ENCODE results near the gene SCGB3A2. TPM values are rescaled to one million over a fixed set of nuclear protein-coding genes. Genes with fewer than 3 reads are reported as not detected.
A peak's percentile ranks its signal among the peaks of the same experiment; 100 is the strongest.

Gene SCGB3A2
- total RNA-seq, 4 donors from 2014 or later: not detected

DNA sequence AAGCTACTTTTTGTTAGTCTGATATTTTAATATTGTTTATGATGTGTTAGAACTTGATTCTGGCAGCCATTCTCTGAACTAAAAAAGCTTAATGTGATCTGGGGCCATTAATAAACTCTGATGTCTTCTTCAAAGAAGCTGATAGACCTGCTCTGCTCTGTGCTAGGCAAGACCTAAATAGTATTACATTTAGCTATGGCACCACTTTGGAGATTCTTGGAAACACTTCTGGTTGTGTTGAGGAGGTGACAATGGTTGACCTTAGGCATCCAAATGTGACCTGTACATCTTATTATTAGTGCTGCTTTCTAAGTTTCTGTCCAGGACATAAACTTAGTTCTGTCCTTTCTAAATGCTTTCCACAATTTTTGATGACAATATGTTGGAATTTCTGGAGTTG lies 21.7 kb upstream of the SCGB3A2 start:
- H3K27ac ChIP-seq: no peak overlapping the region
- H3K27me3 ChIP-seq: no peaks in the 10 kb centered on the region
- H3K36me3 ChIP-seq: no peaks in the 10 kb centered on the region
- no peaks in the 10 kb centered on the region for H3K4me1 ChIP-seq
- no peak overlapping the region for H3K4me3 ChIP-seq
- no peaks in the 10 kb centered on the region for H3K9me3 ChIP-seq
- DNase-seq: no peak
- no peak for TF ChIP-seq POLR2A (IDR thresholded peaks at IDR 0.05)
- TF ChIP-seq, protein P1, sequence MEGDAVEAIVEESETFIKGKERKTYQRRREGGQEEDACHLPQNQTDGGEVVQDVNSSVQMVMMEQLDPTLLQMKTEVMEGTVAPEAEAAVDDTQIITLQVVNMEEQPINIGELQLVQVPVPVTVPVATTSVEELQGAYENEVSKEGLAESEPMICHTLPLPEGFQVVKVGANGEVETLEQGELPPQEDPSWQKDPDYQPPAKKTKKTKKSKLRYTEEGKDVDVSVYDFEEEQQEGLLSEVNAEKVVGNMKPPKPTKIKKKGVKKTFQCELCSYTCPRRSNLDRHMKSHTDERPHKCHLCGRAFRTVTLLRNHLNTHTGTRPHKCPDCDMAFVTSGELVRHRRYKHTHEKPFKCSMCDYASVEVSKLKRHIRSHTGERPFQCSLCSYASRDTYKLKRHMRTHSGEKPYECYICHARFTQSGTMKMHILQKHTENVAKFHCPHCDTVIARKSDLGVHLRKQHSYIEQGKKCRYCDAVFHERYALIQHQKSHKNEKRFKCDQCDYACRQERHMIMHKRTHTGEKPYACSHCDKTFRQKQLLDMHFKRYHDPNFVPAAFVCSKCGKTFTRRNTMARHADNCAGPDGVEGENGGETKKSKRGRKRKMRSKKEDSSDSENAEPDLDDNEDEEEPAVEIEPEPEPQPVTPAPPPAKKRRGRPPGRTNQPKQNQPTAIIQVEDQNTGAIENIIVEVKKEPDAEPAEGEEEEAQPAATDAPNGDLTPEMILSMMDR (IDR thresholded peaks at IDR 0.05): no peak

DNA sequence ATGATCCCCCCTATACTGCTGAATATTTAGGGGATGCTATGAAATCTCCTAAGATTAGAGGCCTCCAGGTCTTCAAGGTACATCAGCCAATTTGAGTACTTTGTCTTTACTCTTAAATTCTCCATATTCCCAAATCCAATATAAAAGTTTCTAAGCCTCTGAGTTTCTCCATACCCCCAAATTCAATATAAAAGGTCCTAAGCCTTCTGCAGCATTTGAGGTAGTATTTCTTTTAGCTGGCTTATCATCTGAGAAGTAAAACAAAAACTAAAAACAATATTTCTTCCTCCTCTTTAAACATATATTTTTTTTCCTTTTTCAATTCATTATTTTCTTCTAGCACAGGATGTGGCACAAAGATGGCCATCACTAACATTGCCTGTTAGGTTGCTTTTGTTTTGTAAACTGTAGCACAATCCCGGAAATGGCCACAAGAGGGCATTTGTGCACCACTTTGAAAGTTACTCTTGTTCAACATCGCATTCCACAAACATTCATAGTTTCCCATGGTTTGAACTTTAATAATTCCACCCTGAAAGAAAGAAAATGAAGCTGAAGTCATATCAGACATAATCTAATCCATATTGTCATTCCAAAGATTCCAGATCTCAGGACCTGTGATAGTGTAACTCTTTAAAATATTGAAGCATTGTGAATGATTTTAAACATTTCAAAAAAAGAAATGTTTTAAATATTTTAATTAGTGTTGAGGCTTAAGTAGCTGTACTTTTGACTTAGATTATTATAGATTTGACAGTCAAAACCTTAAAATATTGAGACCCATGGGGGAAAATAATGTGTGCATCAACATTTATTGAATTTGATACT lies 21.0 kb upstream of the SCGB3A2 start:
- no peaks in the 10 kb centered on the region for H3K36me3 ChIP-seq
- no peaks in the 10 kb centered on the region for H3K4me1 ChIP-seq
- H3K27ac ChIP-seq: no peak overlapping the region
- H3K9me3 ChIP-seq: no peaks in the 10 kb centered on the region
- H3K27me3 ChIP-seq: no peaks in the 10 kb centered on the region
- DNase-seq: peak in 2 of 3 donors; percentile 32 to 86
- H3K4me3 ChIP-seq: no peak overlapping the region
- TF ChIP-seq, protein P1 (IDR thresholded peaks at IDR 0.05): peak; percentile 30 to 83 (median 70)
- no peak for TF ChIP-seq POLR2A (IDR thresholded peaks at IDR 0.05)

DNA sequence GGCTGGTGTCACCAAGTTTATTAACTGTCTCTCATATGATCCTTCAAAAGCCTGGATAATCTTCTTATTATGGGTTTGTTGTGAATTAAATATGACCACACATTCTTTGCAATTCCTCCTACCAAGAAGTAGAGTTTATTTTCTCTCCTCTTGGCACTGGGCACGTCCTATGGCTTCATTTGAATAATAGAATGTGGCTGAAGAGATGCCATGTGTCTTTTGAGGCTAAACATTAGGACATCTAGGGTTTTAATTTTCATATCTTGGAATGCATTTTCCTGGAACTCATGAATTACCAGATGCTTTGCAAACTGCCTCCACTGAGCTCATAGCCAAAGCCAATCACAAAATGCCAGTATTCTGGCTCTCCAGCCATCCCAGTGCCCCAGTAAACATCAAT lies 19.9 kb upstream of the SCGB3A2 start:
- Histone ChIP-seq H3K36me3 (no peaks in the 10 kb centered on the region), H3K27ac (no peak overlapping the region), H3K4me1 (peaks cover 0 to under 1% (median 0%) of the 10 kb centered on the region in 4 donors), H3K27me3 (no peaks in the 10 kb centered on the region), H3K4me3 (no peak overlapping the region), H3K9me3 (no peaks in the 10 kb centered on the region)
- TF ChIP-seq POLR2A (IDR thresholded peaks at IDR 0.05): no peak
- TF ChIP-seq, protein P1 (IDR thresholded peaks at IDR 0.05): no peak
- no peak for DNase-seq

- TF ChIP-seq, protein P1 (IDR thresholded peaks at IDR 0.05): no peak
- TF ChIP-seq POLR2A (IDR thresholded peaks at IDR 0.05): no peak
- H3K27ac ChIP-seq: no peak overlapping the region
Observed at GRCh38 chr5:147859962-147860640, 18.4 kb upstream of the SCGB3A2 start.

DNA sequence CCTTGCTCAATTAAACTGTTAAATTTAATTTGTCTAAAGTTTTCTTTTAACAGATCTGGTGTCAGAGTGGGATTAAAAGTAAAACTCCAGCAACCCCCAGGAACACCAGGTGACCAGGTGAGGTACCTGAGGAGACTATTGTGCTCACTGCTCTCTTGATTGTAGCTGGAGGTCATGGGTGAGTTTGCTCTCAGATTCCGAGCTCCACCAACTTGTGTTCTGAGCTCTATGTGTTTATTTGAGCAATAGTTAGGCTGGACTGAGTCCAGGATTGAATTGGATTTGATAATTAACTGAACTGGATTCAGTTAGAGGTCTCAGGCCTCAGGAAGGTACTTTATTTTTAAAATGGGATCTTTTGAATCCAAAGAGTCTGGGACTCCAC lies 17.9 kb upstream of the SCGB3A2 start:
- H3K36me3 ChIP-seq: no peaks in the 10 kb centered on the region
- H3K27me3 ChIP-seq: no peaks in the 10 kb centered on the region
- H3K27ac ChIP-seq: no peak overlapping the region
- no peaks in the 10 kb centered on the region for H3K9me3 ChIP-seq
- no peak overlapping the region for H3K4me3 ChIP-seq
- TF ChIP-seq, protein P1 (IDR thresholded peaks at IDR 0.05): no peak
- TF ChIP-seq POLR2A (IDR thresholded peaks at IDR 0.05): no peak
- no peak for DNase-seq
- peaks cover 0 to 6% (median 0%) of the 10 kb centered on the region in 4 donors for H3K4me1 ChIP-seq

More at GRCh38 chr5:147859962-147860640, 18.4 kb upstream of the SCGB3A2 start:
- DNase-seq: no peak
- Histone ChIP-seq H3K9me3 (no peaks in the 10 kb centered on the region), H3K4me3 (no peak overlapping the region), H3K36me3 (no peaks in the 10 kb centered on the region), H3K27me3 (no peaks in the 10 kb centered on the region), H3K4me1 (peaks cover 0 to 6% (median 0%) of the 10 kb centered on the region in 4 donors)

Measured in Peyer's patch (tissue), 4 donors.